Measurements from ENCODE around the gene SERPINA5.

SERPINA5 gene

DNA sequence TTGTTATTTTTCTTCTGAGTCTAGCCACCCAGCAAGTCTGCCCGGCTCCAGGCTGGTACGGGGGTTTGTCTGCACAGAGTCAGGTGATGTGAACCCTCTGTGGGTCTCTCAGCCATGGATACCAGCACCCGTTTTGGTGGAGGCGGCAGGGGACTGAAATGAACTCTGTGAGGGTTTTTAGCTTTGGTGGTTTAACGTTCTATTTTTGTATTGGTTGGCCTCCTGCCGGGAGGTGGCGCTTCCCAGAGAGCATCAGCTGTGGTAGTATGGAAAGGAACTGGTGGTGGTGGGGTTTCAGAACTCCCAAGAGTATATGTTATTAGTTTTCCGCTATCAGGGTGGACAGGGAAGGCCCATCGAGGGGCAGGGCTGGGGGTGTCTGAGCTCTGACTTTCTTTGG lies 25.2 kb upstream of the SERPINA5 start:
- no peak for DNase-seq

DNA sequence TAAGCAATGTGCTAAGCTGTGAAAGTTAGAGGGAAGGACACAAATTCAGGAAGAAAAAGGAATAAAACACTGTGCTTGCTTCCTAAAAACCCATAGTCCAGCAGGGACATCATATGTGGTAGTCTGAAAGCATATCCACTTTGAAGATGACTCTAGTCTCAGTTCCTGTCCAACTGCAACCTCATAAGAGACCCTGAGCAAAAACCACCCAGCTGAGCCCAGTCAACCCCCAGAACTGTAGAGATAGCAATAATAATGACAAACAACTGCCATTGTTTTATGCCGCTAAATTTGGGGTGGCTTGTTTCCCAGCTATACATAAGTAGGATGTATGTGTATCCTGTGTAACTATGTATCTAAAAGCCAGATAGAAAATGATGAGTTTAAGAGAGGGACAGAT lies 23.9 kb upstream of the SERPINA5 start:
- DNase-seq: no peak

DNA sequence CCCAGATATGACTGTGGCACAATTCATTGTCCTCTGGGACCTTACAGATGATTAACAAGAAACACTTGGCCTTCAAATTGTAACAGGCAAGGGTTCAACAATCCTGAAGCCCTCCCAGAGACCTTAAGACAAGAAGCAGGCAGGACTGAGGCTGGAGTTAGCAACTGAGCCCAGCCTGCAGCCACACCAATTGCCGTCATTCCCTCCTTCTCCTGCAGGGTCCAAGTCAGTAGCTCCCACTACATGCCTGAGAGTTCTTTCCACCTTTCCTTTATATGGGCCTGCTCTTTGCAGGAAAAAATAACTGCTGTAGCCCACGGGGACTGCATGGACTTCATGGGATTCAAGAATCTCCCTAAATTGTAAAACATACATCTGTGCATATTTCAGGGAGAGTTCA lies 22.4 kb upstream of the SERPINA5 start:
- no peak for DNase-seq

DNA sequence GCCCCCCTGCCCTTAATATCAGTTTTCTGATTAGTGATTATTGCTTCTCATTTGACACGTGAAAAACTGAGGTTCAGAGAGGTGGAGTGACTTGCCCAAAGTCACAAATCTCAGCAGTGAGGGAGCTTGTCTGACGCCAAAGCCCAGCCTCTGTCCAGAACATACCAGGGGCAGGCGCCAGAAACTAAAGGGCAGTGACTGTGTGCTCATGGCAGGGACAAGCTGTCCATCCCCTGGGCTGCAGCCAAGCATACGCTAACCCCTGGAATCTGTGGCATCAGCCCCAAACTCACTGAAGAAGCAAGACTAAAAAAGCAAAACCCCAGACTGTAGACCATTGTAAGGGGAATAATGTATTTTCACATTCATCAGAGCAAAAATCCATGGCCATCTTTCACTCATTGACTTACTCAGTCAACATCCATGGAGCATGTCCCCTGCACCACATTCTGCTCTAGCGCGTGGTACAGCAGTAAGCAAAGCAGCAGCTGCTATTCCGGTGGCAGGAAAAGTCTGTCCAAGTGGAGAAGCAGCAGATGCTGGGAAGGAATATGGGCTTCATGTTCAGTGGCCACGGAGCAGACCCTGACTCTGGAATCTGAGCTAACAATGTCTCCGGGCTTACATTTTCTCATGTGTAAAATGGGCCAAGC lies 21.5 kb upstream of the SERPINA5 start:
- DNase-seq: no peak

DNA sequence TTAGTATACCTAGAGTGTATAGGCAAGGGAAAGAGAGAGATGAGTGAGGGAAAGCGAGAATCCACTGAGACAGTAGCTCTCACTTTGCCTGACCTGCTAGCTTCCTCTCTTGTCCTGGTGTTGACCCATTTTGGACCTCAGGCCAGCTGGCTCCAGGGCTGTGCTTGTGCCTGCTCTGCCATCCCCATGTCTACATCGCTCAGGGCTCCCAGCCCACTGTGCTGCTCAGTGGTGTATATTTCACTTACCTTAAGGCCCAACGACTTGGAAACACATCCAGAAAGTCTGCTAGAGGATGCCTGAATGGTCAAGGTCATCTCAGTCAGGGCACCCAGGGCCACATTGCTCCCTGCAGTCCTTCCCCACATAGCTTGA lies 20.9 kb upstream of the SERPINA5 start:
- no peak for DNase-seq

DNA sequence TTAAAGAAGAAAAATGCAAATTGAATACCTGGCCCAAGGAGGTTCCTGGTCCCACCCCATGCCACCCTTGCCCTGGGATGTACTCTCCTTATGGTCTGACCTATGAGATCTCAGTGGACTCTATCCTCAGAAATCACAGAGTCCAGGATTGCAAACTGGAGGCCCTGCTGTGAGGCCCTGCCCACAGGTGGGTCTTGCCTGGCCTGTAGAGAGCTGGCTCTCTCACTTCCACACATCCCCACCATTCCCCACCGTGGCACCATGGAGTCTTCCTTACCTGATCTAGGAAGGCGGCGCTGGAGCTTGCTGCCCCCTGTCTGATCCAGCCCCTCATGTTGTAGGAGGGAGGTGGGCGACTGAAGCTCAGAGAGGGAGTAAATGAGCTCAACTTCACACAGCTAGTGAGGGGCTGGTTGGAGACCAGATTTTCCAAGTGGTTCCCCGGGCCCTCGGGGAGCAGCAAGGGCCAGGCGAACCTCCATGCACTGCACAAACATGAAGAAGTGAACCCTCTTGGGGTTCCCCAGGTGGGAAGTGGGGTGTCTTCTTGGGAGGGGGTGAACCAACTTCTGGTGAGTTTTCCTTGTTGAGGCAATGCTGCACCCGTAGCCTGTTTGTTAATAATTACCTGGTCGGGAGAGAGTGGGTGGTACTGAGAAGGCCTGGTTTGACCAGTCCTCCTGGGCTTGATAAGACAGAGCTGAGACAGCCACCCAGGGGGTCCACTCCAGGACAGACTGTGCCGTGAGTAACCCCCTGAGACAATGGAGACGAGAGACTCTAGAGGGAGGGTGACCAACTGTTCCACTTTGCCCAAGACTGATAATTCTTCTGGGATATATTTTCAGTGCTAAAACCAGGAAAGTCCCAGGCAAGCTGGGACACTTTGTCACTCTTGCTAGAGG lies 20.2 kb upstream of the SERPINA5 start, which contains the start of gene SERPINA4:
Gene SERPINA4, plus strand, starts transcription at position 692 of the 905 bp plus-strand sequence. CDS start 2,041 bp downstream, outside the sequence.
- DNase-seq: no peak

DNA sequence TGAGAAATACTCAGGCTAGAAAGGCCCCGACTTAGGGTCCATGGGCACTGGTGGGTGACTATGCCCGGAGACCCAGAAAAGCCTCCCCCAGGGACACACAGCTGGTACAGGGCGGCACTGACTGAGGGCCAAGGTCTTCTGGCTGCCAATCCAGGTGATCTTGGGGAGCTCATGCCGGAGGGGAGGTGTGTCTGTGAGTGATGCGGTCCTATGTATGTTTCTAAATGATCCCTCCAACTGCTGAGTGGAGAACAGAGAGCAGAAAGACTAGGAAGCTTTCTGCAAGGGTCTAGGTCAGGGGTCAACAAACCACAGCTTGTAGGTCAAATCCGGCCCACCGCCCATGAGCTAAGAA lies 19.6 kb upstream of the SERPINA5 start:
- DNase-seq: no peak

DNA sequence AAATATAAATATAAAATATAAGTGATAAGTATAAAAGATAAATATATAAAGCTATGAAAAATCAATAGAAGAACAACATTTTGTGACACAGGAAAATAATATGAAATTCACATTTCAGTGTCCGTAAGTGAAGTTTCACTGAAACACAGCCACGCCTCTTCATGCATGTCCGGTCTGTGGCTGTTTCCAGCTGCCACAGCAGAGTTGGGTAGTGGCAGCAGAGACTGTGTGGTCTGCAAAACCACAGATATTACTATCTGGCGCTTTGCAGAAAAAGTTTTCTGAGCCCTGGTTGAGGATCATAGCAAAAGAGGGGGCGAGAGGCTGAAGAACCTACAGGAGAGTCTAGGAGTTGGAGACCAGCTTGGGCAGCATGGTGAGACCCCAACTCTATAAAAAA lies 19.2 kb upstream of the SERPINA5 start:
- DNase-seq: no peak

DNA sequence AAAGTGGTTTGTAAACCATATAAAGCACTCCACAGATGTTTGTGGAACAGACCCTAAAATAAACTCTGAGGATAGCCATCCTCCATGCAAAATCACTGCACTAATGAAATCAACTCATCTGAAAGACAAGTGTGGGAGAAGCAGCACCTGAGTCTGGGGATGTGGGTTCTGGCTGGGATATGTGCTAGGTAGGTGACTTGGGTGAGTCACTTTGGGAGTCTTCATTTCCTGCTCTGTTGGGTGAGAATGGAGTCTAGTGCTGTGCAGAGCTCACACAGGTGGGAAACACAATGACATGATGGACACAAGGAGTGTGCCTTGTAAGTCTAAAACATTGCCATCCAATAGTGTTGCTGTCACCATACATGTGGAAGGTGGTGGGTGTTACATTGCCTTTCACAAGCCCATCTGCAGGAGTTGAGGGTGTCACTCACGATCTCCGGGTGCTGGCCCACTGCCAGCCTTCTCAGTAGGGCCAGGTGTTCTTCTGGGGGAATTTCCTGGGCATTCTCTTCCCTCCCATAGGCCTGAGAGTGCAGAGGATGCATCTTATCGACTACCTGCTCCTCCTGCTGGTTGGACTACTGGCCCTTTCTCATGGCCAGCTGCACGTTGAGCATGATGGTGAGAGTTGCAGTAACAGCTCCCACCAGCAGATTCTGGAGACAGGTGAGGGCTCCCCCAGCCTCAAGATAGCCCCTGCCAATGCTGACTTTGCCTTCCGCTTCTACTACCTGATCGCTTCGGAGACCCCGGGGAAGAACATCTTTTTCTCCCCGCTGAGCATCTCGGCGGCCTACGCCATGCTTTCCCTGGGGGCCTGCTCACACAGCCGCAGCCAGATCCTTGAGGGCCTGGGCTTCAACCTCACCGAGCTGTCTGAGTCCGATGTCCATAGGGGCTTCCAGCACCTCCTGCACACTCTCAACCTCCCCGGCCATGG lies 18.0 kb upstream of the SERPINA5 start:
- DNase-seq: no peak

DNA sequence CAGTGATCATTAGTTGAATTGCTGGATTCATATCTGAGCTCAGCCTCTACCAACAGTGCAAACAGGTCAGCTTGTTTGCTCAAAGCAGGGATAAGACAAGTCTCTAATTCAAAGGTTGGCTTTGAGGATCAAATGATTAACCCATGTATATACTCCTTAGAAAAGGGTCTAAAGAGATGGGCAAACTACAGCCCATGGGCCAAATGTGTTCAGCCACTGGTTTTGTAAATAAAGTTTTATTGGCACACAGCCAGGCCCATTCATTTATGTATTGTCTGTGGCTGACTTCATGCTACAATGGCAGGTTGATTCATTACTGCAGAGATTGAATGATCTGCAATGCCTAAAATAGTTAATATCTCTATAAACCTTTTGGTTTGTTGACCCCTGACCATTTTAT lies 16.8 kb upstream of the SERPINA5 start:
- no peak for DNase-seq

DNA sequence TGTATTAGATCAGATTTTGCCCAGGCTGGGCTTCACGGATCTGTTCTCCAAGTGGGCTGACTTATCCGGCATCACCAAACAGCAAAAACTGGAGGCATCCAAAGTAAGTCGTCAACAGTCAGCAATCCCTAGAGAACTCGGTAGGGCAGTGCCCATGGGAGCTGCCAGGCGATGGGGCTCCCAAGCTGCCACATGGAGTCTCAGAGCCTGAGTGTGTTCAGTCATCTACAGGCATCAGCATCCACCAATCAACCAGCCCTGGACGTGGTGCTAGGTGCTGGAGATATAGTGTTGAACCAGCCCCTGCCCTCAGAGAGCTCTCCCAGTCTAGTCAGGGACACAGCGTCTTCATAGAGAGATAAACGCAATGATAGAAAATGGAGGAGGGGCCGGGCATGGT lies 13.0 kb upstream of the SERPINA5 start:
- no peak for DNase-seq

DNA sequence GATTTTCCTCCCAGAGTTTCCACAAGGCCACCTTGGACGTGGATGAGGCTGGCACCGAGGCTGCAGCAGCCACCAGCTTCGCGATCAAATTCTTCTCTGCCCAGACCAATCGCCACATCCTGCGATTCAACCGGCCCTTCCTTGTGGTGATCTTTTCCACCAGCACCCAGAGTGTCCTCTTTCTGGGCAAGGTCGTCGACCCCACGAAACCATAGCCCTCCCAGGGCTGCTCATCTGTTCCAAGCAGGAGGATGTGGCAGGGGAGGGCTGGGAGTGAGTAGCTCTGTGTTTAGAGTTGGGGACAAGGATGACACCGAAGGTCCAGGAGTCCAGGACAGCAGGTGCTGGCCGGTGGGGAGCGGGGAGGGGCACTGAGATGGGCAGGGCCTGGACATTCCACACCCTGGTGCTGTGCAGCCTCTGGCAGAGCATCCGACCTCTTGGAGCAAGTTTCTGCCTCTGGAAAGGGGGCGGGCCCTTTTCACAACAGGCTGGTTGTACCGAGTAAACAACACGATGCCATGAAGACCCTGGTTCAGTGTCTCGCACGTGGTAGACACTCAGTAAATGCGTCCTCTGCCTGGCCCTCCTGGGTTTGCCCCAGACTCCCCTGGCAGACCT lies 11.7 kb upstream of the SERPINA5 start:
- no peak for DNase-seq

DNA sequence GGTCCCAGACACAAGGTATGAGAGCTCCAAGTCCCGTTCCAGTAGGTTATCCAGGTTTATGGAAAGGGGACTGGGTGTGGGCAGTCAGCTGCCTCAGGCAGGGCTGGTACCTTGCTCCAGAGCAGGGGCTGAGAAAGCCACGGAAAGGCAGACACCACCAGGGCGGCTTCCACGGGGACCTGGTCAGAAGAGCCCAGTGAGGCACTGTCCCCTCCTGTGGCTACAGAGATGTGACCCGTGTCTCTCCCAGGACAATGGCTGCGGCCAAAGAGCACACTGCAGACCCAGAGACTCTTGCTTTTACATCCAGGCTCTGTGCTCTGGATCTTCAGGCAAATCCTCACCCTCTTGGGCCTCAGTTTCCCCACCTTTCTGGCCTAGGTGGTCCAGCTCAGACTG lies 11.2 kb upstream of the SERPINA5 start:
- no peak for DNase-seq

DNA sequence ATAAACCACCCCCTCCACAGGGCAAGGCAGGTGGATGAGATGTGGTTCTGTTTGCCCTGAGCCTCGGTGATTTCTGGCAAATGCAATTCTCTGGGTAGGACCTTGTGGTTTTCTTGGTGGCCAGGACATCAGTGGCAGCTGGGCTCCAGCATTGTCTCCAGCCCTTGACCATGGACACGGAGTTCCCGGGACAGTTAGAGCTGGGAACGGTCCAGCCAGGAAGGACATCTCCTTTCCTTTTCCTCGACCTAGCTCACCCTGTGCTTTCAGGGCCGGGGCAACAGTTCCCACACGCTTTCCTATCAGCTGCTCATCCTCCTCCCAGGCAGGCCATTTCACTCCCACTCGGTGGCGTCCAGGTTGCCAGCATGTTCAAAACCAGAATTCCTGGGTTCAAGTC lies 10.8 kb upstream of the SERPINA5 start:
- no peak for DNase-seq

DNA sequence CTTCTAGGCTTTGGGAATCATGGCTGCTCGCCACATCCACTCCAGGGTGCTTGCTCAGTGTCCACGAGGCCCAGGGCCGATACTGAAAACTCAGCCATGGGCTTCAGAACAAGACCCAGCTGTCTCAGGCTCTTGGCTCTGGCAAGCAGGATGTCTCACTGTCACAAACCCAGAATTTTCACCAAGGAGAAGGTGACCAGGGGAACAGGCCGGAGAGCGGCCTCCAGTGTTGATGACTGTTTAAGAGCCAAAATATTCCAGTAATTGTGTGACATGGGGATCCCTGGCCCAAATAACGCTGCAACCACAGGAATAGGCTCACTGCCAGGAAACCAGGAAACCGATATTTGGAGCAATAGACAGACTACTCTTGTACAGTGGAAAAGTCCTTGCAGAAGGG lies 9.8 kb upstream of the SERPINA5 start:
- no peak for DNase-seq

DNA sequence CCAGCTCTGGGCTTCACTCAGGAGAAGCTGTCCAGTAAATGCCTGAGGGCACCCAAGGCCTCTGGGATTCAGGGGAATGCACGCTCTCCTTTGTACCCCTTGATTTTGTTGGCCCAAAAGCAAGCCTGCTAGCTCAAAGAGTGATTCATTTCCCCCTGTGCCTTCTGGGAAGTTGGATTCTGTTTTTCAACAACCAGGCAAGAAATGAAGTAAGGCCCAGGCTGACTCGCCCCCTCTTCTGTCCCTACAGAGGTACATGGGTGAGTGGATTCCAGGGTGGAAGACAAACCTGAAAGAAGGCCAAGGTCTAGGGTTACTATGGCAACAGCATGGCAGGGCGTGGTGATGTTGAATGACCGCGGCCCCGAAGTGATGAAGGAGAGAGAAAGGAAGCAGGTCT lies 9.3 kb upstream of the SERPINA5 start:
- no peak for DNase-seq

DNA sequence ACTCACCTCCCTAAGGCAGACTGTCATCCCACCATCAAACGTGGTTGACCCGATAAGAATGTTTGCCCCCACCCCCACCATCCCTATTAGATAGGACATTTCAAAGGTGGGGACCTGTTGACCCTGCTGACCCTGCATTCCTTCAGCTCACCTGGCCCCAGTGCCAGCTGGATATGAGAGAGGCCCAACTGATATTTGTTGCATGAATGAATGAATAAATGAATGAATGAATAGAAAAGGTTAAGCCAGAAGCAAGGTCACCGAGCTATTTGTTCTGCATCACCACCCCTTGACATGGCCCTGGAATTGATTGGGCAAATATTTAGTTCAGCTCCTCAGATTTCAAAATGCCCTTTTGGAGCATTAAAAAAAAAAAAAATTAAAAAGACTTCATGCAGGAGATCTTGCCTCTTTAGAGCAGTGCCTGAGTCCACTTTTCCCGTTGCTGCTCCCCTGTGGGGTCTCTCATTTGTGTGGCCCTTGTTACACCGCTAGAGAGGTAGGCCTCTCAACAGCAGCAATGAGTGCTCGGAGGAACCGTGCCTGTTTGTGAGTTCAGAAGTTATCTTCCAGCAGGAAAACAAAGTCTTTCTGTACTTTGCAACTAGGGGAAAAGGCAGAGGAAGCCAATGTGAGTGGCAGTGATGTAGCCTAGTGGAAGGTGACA lies 8.5 kb upstream of the SERPINA5 start:
- DNase-seq: no peak

DNA sequence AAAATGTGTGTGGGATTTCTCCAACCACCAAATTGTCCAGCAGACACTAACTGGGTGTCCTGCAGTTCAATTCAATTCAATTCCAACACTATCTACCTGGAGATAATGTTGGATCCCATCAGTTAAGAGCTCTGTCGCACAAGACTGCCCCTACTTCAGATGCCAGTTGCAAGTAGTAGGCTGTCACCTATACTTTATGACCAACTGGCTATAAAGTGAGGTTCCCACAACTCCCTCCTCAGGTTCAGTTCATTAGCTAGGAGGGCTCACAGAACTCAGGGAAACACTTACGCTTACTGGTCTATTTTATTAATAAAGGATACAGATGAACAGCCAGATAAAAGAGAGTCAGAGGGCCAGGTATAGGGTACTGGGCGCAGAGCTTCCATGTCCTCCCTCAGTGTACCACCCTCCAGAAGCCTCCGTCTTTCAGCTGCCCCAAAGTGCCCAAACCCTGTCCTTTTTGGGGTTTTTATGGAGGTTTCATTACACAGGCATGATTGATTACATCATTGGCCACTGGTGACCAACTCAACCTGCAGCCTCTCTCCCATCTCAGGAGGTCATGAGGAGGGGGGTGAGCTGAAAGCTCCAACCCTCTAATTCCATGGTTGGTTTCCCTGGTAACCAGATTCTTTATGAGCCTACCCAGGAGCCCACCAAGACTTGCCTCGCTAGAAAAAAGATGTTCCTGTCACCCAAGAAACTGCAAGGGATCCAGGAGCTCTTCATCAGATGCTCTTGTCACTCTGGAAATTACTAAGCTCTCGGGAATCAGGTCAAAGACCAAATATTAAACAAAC lies 7.5 kb upstream of the SERPINA5 start:
- no peak for DNase-seq

DNA sequence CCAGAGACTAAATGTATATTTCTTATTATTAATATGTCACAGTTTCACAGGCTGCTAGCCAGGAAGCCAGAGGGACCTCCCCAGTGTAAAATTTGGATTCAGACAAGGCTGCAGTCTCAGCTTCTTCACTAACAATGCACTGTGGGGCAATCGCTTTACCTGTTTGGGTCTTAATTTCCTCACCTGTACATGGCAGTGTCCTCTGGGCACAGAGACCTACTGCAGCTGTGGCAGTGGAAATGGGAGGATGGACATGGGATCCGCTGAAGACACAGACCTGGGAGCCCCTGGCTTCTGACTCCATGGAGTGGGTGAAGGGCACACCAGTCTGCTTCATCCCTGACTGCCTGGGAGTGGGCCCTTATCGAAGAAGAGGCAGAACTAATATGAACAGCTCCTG lies 6.9 kb upstream of the SERPINA5 start:
- DNase-seq: no peak

DNA sequence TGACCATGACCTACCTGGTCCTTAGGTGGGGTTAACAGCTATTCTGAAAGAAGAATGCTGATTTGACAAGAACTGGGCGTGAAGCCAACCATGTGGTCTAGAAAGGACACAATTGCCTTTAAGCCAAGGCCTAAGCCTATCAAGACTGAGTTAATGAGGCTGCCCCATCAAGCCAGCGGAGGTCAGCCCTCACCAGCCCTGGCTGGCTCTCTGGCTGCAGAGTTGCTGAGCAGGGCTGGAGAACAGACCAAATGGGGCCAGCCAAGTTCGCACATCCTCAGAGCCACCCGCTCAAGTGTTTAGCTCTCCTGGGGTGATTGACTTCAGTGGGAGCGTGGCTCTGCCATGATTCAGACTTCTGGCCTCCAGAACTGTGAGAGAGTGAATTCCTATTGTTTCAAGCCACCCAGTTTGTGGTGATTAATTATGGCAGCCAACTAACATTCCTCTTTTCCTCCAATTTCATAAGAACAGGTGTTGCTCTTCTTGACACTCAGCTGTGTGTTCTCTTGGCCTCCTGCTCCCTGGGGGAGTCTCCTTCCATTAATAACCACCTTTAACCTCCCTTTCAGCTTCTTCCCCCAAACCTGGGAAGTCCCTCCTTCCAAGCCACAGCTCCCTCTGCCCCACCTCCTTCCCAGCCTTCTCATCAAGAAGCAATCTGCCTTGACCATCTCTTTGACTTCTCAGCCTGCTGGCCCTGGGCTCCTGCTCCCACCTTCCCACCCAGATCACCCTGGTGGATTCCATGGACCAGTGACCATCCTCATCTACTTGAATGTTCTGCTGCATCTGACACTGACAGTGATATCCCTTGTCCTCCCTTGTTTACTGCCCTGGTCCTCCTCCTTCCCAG lies 5.3 kb upstream of the SERPINA5 start:
- DNase-seq: no peak
